Adrenal gland (tissue), 5 donors: Measurements from ENCODE around the gene S100A2.

ENCODE experiments used
- CTCF ChIP-seq, 6 experiments: fragments of 450-650 bp in 4 of 6; fragments of 200-600 bp in 2 of 6; sonication (generic) in 1 of 6; IDR thresholded peaks; 1 replicate in 5 of 6; 2 replicates in 1 of 6; pipeline versions ENCODE4 v1.5.1 to v1.8.0; 2016 to 2021; ENCODE audit warnings: antibody characterized with exemption in 6 of 6, mild to moderate bottlenecking in 2 of 6, moderate library complexity in 1 of 6
- POLR2A ChIP-seq, 2 donors: fragments of 450-650 bp; IDR thresholded peaks; one replicate each; pipeline ENCODE4 v1.6.1; 2017; ENCODE audit warnings: antibody characterized with exemption in 2 of 2, mild to moderate bottlenecking in 2 of 2, moderate library complexity in 1 of 2
- donor health status: DM: no; HTN: no; CAD: no.

- TF ChIP-seq CTCF (IDR thresholded peaks at IDR 0.05) (no peak), POLR2A (IDR thresholded peaks at IDR 0.05) (no peak)
These were observed 1.7 kb downstream of the S100A2 start for GRCh38 chr1:153563991-153564390.
